Measurements from ENCODE around the gene SPTB.

DNA sequence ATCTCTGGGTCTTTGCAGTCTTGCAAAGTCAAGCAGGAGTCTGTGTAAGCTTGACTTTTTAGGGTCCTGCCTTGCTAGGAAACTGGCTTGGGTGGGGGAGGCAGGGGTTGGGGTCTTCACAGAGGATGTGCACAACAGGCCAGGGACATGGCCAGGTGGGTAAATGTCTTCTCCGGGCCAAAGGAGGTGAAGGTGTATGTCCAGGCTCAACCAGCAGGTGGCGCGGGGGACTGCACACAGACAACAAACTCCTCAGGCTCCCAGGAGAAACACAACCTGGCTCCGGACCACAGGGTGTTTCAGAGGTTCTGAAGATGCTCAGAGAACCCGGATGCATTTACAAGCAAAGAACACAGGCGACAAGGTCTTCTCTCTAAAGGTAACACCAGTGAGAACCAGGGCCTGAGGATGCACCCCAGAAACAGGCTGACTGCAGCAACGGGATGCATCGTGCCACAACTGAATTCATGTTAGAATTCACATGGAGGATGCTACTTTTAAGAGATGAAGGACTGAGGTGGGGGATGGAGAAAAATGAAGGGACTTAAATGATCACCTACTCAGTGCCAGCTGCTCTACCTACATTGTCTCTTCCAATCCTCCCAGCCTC, 119.5 kb downstream of the SPTB start:
- TF ChIP-seq ZNF384 (IDR thresholded peaks at IDR 0.05) (no peak), NFRKB (IDR thresholded peaks at IDR 0.05) (no peak), FOXM1 (IDR thresholded peaks at IDR 0.05; ENCODE audit: borderline replicate concordance) (no peak), FOXK2 (IDR thresholded peaks at IDR 0.05) (no peak), SP1 (IDR thresholded peaks at IDR 0.05) (no peak), ELF4 (IDR thresholded peaks at IDR 0.05) (no peak), HDGF (IDR thresholded peaks at IDR 0.05; ENCODE audit: borderline replicate concordance) (no peak), TARDBP (IDR thresholded peaks at IDR 0.05) (no peak), FOXA1 (IDR thresholded peaks at IDR 0.05) (no peak), BHLHE40 (IDR thresholded peaks at IDR 0.05; ENCODE audit: borderline replicate concordance) (no peak), ARNT (IDR thresholded peaks at IDR 0.05) (no peak), CTBP1 (IDR thresholded peaks at IDR 0.05; ENCODE audit: borderline replicate concordance) (no peak)
